ENCODE results near the gene EML5.

DNA sequence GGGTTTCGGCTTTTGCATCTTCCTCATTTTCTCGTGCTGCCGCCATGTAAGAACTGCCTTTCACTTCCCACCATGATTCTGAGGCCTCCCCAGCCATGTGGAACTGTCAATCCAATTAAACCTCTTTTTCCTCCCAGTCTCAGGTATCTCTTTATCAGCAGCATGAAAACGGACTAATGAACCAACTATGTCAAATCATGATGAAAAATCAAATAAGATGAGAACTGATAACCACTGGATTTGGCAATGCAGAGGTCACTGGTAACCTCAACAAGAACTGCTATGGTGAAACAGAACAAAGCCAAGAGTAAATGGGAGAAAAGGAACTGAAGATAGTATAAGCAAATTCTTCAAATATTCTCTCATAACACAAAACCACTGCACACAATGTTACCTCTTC is 6.0 kb downstream of the EML5 start:
- TF ChIP-seq EZH2 (IDR thresholded peaks at IDR 0.05) (no peak), POLR2AphosphoS5 (IDR thresholded peaks at IDR 0.05; ENCODE audit: borderline replicate concordance, low read depth, low read length) (no peak)
